ENCODE results near the gene FAM53B.

Gene FAM53B

GRCh38 chr10:124637746-124638145 lies 106.4 kb downstream of the FAM53B start:
- H3K4me3 ChIP-seq (ENCODE audit: low read depth in 1 of 2, low read length in 2 of 2), result no peak overlapping the region
- no peak overlapping the region for H3K9ac ChIP-seq (ENCODE audit: low read length)
- no peak overlapping the region for H3K27ac ChIP-seq (ENCODE audit: low read depth, low read length)
- H3K36me3 ChIP-seq (ENCODE audit: insufficient read depth, low read length), result no peaks in the 10 kb centered on the region
- H3K4me1 ChIP-seq (ENCODE audit: insufficient read depth, low read length), result peaks cover 29% of the 10 kb centered on the region
- no peaks in the 10 kb centered on the region for H3K27me3 ChIP-seq (ENCODE audit: control insufficient read depth in 1 of 2, insufficient read depth in 2 of 2, low read length in 2 of 2)
- no peaks in the 10 kb centered on the region for H3K9me3 ChIP-seq (ENCODE audit: low read length)

GRCh38 chr10:124637091-124637700 lies 107.0 kb downstream of the FAM53B start:
- Histone ChIP-seq H3K9me3 (ENCODE audit: low read length) (no peaks in the 10 kb centered on the region), H3K4me1 (ENCODE audit: insufficient read depth, low read length) (peaks cover 29% of the 10 kb centered on the region), H3K4me3 (ENCODE audit: low read depth in 1 of 2, low read length in 2 of 2) (no peak overlapping the region), H3K36me3 (ENCODE audit: insufficient read depth, low read length) (no peaks in the 10 kb centered on the region), H3K27me3 (ENCODE audit: control insufficient read depth in 1 of 2, insufficient read depth in 2 of 2, low read length in 2 of 2) (no peaks in the 10 kb centered on the region), H3K27ac (ENCODE audit: low read depth, low read length) (no peak overlapping the region), H3K9ac (ENCODE audit: low read length) (no peak overlapping the region)

- no peak overlapping the region for H3K27ac ChIP-seq (ENCODE audit: low read depth, low read length)
- peaks cover 22% of the 10 kb centered on the region for H3K4me1 ChIP-seq (ENCODE audit: insufficient read depth, low read length)
- H3K36me3 ChIP-seq (ENCODE audit: insufficient read depth, low read length), result no peaks in the 10 kb centered on the region
Measured at GRCh38 chr10:124636271-124636995, 107.7 kb downstream of the FAM53B start.

GRCh38 chr10:124632566-124632965 lies 111.6 kb downstream of the FAM53B start:
- Histone ChIP-seq H3K27ac (ENCODE audit: low read depth, low read length) (peak overlapping the region; percentile 20), H3K4me3 (ENCODE audit: low read depth in 1 of 2, low read length in 2 of 2) (no peak overlapping the region), H3K9me3 (ENCODE audit: low read length) (no peaks in the 10 kb centered on the region), H3K27me3 (ENCODE audit: control insufficient read depth in 1 of 2, insufficient read depth in 2 of 2, low read length in 2 of 2) (no peaks in the 10 kb centered on the region), H3K9ac (ENCODE audit: low read length) (no peak overlapping the region), H3K4me1 (ENCODE audit: insufficient read depth, low read length) (peaks cover 26% of the 10 kb centered on the region), H3K36me3 (ENCODE audit: insufficient read depth, low read length) (no peaks in the 10 kb centered on the region)

More at GRCh38 chr10:124636271-124636995, 107.7 kb downstream of the FAM53B start:
- Histone ChIP-seq H3K27me3 (ENCODE audit: control insufficient read depth in 1 of 2, insufficient read depth in 2 of 2, low read length in 2 of 2) (no peaks in the 10 kb centered on the region), H3K9me3 (ENCODE audit: low read length) (no peaks in the 10 kb centered on the region), H3K9ac (ENCODE audit: low read length) (no peak overlapping the region), H3K4me3 (ENCODE audit: low read depth in 1 of 2, low read length in 2 of 2) (no peak overlapping the region)

- Histone ChIP-seq H3K4me1 (ENCODE audit: insufficient read depth, low read length) (peaks cover 30% of the 10 kb centered on the region), H3K27ac (ENCODE audit: low read depth, low read length) (peak overlapping the region; percentile 20), H3K9me3 (ENCODE audit: low read length) (no peaks in the 10 kb centered on the region), H3K4me3 (ENCODE audit: low read depth in 1 of 2, low read length in 2 of 2) (no peak overlapping the region), H3K36me3 (ENCODE audit: insufficient read depth, low read length) (no peaks in the 10 kb centered on the region), H3K9ac (ENCODE audit: low read length) (no peak overlapping the region), H3K27me3 (ENCODE audit: control insufficient read depth in 1 of 2, insufficient read depth in 2 of 2, low read length in 2 of 2) (no peaks in the 10 kb centered on the region)
Measured at GRCh38 chr10:124632064-124632531, 112.1 kb downstream of the FAM53B start.

- H3K4me1 ChIP-seq (ENCODE audit: insufficient read depth, low read length), result peaks cover 39% of the 10 kb centered on the region
- no peaks in the 10 kb centered on the region for H3K27me3 ChIP-seq (ENCODE audit: control insufficient read depth in 1 of 2, insufficient read depth in 2 of 2, low read length in 2 of 2)
- H3K36me3 ChIP-seq (ENCODE audit: insufficient read depth, low read length), result no peaks in the 10 kb centered on the region
- no peak overlapping the region for H3K27ac ChIP-seq (ENCODE audit: low read depth, low read length)
- H3K4me3 ChIP-seq (ENCODE audit: low read depth in 1 of 2, low read length in 2 of 2), result no peak overlapping the region
- H3K9ac ChIP-seq (ENCODE audit: low read length), result no peak overlapping the region
- no peaks in the 10 kb centered on the region for H3K9me3 ChIP-seq (ENCODE audit: low read length)
Measured at GRCh38 chr10:124630551-124630950, 113.6 kb downstream of the FAM53B start.

GRCh38 chr10:124629842-124630241 lies 114.3 kb downstream of the FAM53B start:
- no peak overlapping the region for H3K9ac ChIP-seq (ENCODE audit: low read length)
- no peaks in the 10 kb centered on the region for H3K27me3 ChIP-seq (ENCODE audit: control insufficient read depth in 1 of 2, insufficient read depth in 2 of 2, low read length in 2 of 2)
- no peaks in the 10 kb centered on the region for H3K36me3 ChIP-seq (ENCODE audit: insufficient read depth, low read length)
- no peak overlapping the region for H3K27ac ChIP-seq (ENCODE audit: low read depth, low read length)
- H3K9me3 ChIP-seq (ENCODE audit: low read length), result no peaks in the 10 kb centered on the region
- H3K4me3 ChIP-seq (ENCODE audit: low read depth in 1 of 2, low read length in 2 of 2), result no peak overlapping the region
- H3K4me1 ChIP-seq (ENCODE audit: insufficient read depth, low read length), result peaks cover 39% of the 10 kb centered on the region

- H3K27ac ChIP-seq (ENCODE audit: low read depth, low read length), result no peak overlapping the region
Measured at GRCh38 chr10:124629415-124629814, 114.8 kb downstream of the FAM53B start.

GRCh38 chr10:124628676-124629021 lies 115.5 kb downstream of the FAM53B start:
- H3K9ac ChIP-seq (ENCODE audit: low read length), result no peak overlapping the region

More at GRCh38 chr10:124629415-124629814, 114.8 kb downstream of the FAM53B start:
- H3K4me3 ChIP-seq (ENCODE audit: low read depth in 1 of 2, low read length in 2 of 2), result no peak overlapping the region
- no peaks in the 10 kb centered on the region for H3K36me3 ChIP-seq (ENCODE audit: insufficient read depth, low read length)
- H3K27me3 ChIP-seq (ENCODE audit: control insufficient read depth in 1 of 2, insufficient read depth in 2 of 2, low read length in 2 of 2), result no peaks in the 10 kb centered on the region
- H3K4me1 ChIP-seq (ENCODE audit: insufficient read depth, low read length), result peaks cover 39% of the 10 kb centered on the region
- no peak overlapping the region for H3K9ac ChIP-seq (ENCODE audit: low read length)
- H3K9me3 ChIP-seq (ENCODE audit: low read length), result no peaks in the 10 kb centered on the region

GRCh38 chr10:124627866-124628675 lies 116.1 kb downstream of the FAM53B start:
- Histone ChIP-seq H3K4me1 (ENCODE audit: insufficient read depth, low read length) (peaks cover 44% of the 10 kb centered on the region), H3K27ac (ENCODE audit: low read depth, low read length) (no peak overlapping the region), H3K9me3 (ENCODE audit: low read length) (no peaks in the 10 kb centered on the region)

More at GRCh38 chr10:124628676-124629021, 115.5 kb downstream of the FAM53B start:
- Histone ChIP-seq H3K4me1 (ENCODE audit: insufficient read depth, low read length) (peaks cover 44% of the 10 kb centered on the region), H3K27ac (ENCODE audit: low read depth, low read length) (no peak overlapping the region), H3K36me3 (ENCODE audit: insufficient read depth, low read length) (no peaks in the 10 kb centered on the region), H3K9me3 (ENCODE audit: low read length) (no peaks in the 10 kb centered on the region), H3K4me3 (ENCODE audit: low read depth in 1 of 2, low read length in 2 of 2) (no peak overlapping the region), H3K27me3 (ENCODE audit: control insufficient read depth in 1 of 2, insufficient read depth in 2 of 2, low read length in 2 of 2) (no peaks in the 10 kb centered on the region)

GRCh38 chr10:124626759-124627380 lies 117.3 kb downstream of the FAM53B start:
- Histone ChIP-seq H3K27me3 (ENCODE audit: control insufficient read depth in 1 of 2, insufficient read depth in 2 of 2, low read length in 2 of 2) (no peaks in the 10 kb centered on the region), H3K36me3 (ENCODE audit: insufficient read depth, low read length) (no peaks in the 10 kb centered on the region), H3K4me1 (ENCODE audit: insufficient read depth, low read length) (peaks cover 42% of the 10 kb centered on the region), H3K4me3 (ENCODE audit: low read depth in 1 of 2, low read length in 2 of 2) (no peak overlapping the region), H3K27ac (ENCODE audit: low read depth, low read length) (no peak overlapping the region), H3K9me3 (ENCODE audit: low read length) (no peaks in the 10 kb centered on the region), H3K9ac (ENCODE audit: low read length) (no peak overlapping the region)

More at GRCh38 chr10:124627866-124628675, 116.1 kb downstream of the FAM53B start:
- Histone ChIP-seq H3K4me3 (ENCODE audit: low read depth in 1 of 2, low read length in 2 of 2) (no peak overlapping the region), H3K9ac (ENCODE audit: low read length) (no peak overlapping the region), H3K27me3 (ENCODE audit: control insufficient read depth in 1 of 2, insufficient read depth in 2 of 2, low read length in 2 of 2) (no peaks in the 10 kb centered on the region), H3K36me3 (ENCODE audit: insufficient read depth, low read length) (no peaks in the 10 kb centered on the region)
